Measurements from ENCODE around the gene SPEM1.

Gene SPEM1

GRCh38 chr17:7403043-7403726 is 16.9 kb upstream of the SPEM1 start:
- DNase-seq, result no peak

GRCh38 chr17:7403727-7403976 is 16.5 kb upstream of the SPEM1 start:
- DNase-seq, result no peak

- DNase-seq, result peak; percentile 90
Observed at GRCh38 chr17:7403977-7404736, 16.0 kb upstream of the SPEM1 start, which contains the start of gene TMEM256. Gene TMEM256, minus strand, starts transcription at chr17:7404097. Its CDS starts 13 bp downstream, at chr17:7404084.

- DNase-seq, result peak; percentile 60
Observed at GRCh38 chr17:7404737-7405349, 15.3 kb upstream of the SPEM1 start.

GRCh38 chr17:7405350-7406234 is 14.5 kb upstream of the SPEM1 start:
- no peak for DNase-seq

GRCh38 chr17:7406235-7406825 is 13.8 kb upstream of the SPEM1 start:
- DNase-seq, result no peak

- DNase-seq, result no peak
Observed at GRCh38 chr17:7407082-7407481, 13.0 kb upstream of the SPEM1 start.

- DNase-seq, result no peak
Observed at GRCh38 chr17:7407485-7408251, 12.5 kb upstream of the SPEM1 start, which contains the start of gene NLGN2. Gene NLGN2, plus strand, starts transcription at chr17:7407845. Its CDS starts 411 bp downstream, at chr17:7408256.

- no peak for DNase-seq
Observed at GRCh38 chr17:7408252-7408727, 11.8 kb upstream of the SPEM1 start.

GRCh38 chr17:7408863-7409262 is 11.3 kb upstream of the SPEM1 start:
- DNase-seq, result no peak

GRCh38 chr17:7409716-7410115 is 10.4 kb upstream of the SPEM1 start:
- DNase-seq, result no peak

GRCh38 chr17:7410634-7411426 is 9.3 kb upstream of the SPEM1 start:
- DNase-seq, result no peak

- no peak for DNase-seq
Observed at GRCh38 chr17:7411427-7411750, 8.7 kb upstream of the SPEM1 start.

- DNase-seq, result no peak
Observed at GRCh38 chr17:7413346-7413985, 6.7 kb upstream of the SPEM1 start.

GRCh38 chr17:7414837-7415236 is 5.3 kb upstream of the SPEM1 start:
- no peak for DNase-seq

- DNase-seq, result no peak
Observed at GRCh38 chr17:7415784-7416183, 4.3 kb upstream of the SPEM1 start.

- no peak for DNase-seq
Observed at GRCh38 chr17:7416323-7416722, 3.8 kb upstream of the SPEM1 start.

- no peak for DNase-seq
Observed at GRCh38 chr17:7417056-7417655, 3.0 kb upstream of the SPEM1 start.

- DNase-seq, result no peak
Observed at GRCh38 chr17:7418472-7419152, 1.5 kb upstream of the SPEM1 start.

GRCh38 chr17:7421186-7421585 is 1.1 kb downstream of the SPEM1 start:
- DNase-seq, result no peak
